HG03060 (cell line): ENCODE results near the gene ADGRD1.
"Not testable (repeated sequence)": the region's sequence is repeated elsewhere in the genome, so short reads cannot be mapped to it uniquely, and the experiment has no call there.

Experiments
- ATAC-seq: cut with Tn5 transposase; IDR thresholded peaks from one replicate; pipeline ENCODE4 v1.9.1; 2021; ENCODE audit warnings: low read depth, moderate number of reproducible peaks; ENCODE audit not compliant: unreplicated experiment

ADGRD1 gene

DNA sequence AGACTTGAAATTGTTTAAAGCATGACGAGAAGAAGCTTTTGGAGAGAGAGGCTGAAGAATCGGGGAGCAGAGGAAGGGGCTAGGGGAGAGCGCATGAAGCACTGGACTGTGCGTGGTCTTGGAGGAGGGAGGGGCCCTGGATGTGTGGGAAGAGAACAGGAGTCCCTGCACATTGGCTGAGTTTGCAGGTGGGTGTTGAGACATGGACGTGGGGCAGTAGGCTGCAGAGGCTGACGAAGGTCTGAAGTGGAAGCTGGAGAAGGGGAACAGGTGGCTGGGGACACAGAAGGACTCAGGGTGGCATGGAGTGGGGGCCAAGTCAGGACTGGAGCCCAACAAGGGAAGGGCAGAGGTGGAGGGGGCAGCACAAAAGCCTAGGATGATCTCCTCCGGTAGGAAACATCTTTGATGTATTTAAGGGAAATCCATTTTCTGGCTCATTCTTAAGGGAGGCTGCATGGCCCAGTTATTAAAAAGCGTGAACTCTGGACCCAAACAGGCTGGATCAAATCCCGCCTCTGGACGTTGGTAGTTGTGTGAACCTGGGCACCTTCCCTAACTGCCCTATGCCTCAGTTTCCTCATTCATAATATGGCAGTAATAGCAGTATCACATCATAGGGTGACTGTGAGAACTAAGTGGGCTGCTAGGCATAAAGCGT lies 29.0 kb downstream of the ADGRD1 start:
- no peak for ATAC-seq

DNA sequence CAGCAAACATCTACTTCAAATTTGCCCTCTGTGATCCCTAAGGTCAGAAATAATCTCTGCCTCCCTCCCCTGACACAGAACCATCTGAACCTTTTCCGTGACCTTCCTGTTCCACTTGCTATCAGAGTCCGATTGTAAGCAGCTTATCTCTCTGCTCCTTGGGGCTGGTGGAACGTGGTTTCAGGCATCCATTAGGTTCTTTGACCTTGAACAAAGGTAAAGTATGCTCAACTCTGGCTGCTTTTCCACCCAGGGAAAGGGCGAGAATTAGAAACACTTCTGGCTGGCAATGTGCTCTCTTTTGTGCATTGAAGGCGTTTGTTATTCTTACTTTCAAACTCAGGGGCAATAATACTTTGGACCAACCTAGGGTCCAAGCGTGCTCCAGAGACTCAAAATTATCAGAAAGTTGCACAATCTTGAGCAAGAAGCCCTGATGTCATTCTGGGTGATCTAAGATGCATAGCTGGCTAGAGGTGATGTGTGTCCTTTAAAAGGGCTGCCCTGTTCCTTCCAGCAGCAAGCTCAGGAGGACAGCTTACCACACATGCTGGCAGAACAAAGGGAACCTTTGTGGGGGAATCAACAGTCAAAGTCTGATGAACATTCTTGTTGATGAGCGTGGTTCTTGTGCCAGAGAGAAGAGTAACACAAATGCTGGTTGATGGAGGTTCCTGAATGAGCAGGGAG lies 29.8 kb downstream of the ADGRD1 start:
- no peak for ATAC-seq

DNA sequence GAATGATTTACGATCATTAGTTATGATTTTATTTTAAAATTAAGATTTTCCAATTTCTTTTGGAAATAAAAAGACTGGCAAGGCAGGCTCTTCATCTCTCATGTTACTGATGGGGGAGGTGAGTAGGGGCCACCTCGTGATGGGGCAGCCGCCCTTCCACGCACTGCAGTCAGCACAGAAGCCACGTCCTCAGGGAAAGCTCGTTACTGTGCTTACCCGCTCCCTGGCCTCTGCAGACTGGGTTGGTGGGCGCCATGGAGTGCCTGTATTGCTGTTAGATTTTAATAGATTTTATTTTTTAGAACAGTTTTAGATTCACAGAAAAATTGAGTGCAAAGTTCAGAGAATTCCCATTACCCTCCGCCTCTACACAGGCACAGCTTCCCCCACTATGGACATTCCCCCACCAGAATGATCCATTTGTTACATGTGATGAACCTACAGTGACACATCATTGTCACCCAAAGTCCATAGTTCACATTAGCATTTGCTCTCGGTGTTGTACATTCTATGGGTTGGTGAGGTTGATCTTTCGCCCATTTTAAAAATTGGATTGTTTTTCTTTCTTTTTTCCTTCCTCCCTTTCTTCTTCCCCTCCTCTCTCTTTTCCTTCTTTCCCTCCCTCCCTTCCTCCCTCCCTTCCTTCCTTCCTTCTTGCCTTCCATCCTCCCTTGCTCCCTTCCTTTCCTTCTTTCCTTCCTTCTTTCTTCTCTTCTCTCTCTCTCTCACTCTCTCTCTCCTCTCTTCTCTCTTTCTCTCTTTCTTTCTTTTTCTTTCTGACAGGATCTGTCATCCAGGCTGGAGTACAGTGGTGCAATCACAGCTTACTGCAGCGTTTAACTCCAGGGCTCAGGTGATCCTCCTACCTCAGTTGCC lies 30.7 kb downstream of the ADGRD1 start:
- no peak for ATAC-seq

DNA sequence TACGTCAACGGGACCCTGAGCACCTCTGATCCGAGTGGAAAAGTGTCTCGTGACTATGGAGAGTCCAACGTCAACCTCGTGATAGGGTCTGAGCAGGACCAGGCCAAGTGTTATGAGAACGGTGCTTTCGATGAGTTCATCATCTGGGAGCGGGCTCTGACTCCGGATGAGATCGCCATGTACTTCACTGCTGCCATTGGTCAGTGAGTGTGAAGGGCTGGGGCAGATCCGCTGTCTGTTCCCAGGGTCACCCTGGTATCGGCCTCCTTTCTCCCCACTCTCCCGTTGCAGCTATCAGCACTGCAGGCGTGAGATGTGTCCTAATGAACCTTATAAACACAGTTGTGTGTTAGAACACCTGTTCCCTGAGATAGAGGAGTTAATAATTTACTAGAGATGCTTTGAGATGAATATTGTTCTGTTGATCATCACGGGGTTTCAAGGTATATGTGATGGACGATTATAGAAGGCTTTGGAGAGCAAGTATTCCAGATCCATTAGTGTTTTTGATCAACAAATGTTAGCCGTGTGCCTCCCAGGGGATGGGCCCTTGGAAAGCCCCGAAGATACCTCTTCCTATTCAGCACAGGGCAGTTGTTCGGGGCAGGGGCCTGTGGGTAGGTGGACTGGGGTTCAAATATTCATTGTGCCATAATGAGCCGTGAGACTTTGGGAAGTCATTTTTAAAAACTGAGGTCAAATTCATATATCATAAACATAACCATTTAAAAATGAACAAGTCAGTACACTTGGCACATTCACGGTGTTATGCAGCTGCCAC lies 33.6 kb downstream of the ADGRD1 start:
- ATAC-seq: no peak

DNA sequence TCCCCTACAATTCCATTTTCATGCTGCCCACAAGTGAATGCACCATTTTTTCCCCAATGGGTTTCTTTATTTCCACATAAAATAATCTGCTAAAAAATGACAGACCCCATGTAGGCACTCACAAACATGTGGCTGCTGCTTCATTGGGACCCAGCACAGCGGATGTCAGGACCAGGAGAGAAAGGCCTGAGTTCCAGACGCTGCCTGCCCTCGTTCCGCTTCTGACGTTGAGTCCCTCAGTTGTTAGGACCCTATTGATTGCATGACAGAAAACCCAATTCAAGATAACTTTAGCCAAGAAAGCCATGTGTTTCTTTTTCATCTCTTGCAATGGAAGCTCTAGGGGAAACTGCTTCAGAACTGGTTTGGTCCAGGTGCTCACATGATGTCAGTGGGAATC lies 34.6 kb downstream of the ADGRD1 start:
- ATAC-seq: no peak

DNA sequence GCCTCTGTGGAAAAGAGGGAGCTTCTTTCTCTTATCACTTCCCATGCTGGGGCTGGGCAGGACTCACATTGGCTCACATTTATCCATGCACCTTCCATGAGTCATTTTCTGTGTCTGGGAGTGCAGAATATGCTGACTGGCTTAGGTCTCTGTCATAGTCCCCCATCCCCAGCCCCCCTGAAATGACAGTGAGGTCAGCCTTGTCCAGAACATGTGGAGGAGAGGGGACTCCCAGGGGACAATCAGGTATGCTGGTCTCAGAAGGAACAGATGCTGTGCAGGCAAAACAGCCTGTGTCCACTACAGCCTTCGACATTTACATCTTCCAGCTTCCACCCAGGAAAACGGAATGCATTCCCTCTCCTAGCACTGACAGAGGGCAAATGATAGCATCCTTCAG lies 35.0 kb downstream of the ADGRD1 start:
- no peak for ATAC-seq

DNA sequence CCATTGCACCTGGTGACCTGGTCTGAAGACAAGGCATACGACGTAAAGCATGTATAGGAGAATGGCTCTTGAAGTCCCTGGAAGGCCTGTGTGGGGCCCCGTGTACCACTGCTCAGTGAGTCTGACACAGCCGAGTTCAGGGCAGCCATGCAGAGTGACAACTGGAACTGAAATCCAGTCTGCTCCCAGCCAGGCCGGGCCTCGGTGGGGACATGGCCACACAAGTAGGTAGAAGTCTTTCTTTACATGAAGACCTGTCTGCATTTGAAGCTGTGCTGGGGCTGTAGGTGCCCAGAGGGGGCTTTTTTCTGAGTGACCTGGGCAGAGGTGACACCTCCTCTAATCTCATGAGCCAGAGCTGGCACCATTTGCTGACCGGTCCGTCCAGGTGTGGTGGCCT lies 35.7 kb downstream of the ADGRD1 start:
- ATAC-seq: no peak

DNA sequence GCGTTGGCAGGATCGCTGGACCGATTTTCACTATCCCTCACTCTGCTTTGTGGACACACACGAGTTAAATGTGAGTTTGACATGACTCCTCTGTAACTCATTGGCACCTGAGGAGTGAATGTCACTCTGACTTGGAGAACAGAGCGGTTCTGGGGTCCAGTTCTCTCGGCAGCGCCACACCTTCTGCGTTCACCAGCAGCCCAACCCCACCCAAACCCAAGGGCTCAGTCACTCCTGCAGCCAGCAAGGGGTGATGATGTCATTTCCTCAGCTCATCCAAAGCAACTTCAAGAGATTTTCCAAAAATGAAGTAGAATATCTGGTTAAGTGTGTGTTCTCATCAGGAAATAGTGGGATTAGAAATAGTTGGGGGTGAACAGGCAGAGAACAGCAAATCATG lies 36.3 kb downstream of the ADGRD1 start:
- no peak for ATAC-seq

DNA sequence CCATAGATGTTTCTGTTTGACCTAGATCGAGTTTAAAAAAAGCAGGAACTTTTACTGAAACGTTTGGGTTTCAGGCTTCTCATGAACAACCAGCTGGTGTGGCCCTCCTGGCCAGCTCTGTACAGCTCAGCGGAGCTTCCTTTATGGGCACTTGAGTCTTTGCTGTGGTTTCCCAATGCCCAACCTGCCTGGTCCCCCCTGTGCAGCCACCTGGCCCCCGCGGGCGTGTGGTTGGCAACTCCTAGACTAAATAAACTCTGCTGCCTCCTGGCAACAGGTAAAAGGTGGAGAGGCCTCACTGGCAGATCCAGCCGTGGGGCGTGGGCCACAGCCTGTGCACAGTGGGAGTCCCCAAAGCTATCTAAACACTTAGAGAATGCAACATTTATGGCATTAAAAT lies 38.7 kb downstream of the ADGRD1 start:
- no peak for ATAC-seq

DNA sequence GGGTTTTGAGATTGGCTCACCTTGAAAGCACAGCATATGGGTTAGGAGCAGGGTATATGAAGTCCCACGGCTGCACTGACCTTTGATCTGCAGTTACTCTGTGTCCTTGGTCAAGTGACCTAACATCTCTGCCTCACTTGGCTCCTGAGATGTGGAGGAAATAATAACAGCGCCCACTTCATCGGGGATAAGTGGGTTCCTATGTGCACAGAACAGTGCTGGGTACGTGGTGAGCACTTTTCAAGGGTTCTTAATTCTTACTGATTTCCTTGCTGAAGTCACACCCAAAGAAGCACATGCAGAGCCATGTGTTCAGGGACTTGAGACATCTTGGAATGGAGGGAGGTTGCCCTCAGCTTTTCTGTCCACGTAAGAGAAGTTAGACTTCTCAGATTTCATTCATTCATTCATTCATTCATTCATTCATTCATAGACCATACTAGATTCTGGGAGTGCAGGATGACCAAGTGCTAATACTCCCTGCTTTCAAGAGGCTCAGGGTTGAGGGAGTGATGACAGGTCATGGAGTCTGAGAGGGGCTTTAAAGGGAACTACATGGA lies 39.4 kb downstream of the ADGRD1 start:
- no peak for ATAC-seq

DNA sequence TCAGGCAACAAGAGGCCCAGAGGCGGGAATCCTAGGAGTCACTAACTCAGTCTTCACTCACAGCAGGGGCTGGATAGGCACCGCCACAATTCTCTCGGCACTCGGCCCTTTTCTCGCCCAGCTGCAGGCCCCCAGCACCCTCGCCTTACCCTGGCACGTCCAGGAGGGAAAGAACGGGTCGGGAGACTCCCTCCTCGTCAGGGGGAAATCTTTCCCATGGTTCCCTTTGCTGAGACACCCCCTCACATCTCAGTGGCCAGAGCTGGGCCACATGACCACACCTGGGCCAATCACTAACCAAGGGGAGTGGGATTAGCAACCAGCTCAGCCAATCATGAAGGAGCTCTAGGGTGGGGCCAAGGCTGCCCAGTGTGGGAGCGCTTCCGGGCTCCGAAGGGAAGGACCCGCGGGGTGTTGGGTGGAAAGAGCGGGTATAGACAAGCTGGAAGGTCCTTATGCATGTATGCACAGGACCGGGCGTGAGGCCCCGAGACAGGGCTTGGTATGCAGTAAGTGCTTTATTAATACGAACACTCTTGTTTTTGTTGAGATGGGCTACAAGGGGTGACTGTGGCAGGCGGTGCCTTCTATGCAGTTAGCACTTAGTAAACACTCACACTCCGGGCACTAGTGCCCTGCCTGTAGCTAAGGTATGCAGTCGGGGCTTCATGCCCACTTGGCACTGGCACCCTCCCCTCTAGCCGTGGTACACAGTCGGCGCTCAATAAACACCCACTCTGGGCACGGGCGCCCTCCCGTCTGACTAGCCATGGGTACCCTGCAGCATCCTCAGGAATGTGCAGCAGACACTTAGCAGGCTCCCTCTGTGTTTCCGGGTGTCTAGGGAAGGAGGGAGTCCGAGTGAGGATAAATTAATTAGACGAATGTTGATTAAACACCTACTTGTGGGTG lies 40.3 kb downstream of the ADGRD1 start:
- ATAC-seq: no peak

DNA sequence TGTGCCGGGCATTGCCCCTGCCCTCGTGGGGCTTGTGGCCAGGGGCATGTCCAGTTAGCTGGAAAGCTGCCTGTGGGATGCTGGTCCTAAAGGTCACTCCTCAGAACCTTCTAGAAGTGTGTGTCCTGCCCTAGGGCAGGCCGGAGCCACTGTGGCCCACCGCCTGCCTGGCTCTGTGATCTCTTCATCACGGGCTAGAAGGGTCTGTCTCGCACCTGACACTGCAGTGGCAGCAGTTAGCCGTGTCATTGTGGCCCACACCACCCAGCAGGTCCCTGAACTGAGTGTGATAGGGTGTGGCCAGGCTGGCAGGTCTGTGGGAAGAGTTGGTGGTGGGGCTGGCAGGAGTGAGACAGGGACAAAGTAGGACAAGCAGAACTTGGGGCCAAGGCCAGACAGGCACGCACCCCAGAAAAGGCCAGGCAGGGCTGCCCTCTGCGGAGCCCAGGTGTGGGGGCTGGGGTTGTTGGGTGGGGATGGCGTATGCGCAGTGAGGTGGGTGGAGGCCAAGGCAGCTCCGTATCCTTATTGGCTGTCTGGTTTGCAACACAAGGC lies 41.2 kb downstream of the ADGRD1 start:
- ATAC-seq: no peak

DNA sequence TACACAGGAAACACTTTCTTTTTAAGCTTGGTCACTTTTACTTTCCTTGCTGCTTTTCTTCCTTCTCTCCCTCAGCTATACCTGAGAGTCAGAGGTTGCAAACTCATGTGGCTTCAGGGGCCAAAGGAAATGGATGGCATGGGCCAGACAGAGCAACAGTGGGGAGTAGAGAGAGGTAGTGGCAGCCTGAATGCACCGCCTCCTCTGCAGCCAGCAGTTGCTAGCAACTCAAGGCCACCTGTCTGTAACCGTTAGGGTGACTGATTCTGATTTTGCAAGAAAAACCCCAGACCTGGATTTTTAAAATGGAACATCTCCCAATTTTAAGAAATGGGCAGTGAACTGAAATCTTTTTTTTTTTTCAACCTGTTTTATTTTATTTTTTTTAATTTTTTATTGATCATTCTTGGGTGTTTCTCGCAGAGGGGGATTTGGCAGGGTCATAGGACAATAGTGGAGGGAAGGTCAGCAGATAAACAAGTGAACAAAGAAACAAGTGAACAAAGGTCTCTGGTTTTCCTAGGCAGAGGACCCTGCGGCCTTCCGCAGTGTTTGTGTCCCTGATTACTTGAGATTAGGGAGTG lies 41.8 kb downstream of the ADGRD1 start:
- ATAC-seq: not testable (repeated sequence)

DNA sequence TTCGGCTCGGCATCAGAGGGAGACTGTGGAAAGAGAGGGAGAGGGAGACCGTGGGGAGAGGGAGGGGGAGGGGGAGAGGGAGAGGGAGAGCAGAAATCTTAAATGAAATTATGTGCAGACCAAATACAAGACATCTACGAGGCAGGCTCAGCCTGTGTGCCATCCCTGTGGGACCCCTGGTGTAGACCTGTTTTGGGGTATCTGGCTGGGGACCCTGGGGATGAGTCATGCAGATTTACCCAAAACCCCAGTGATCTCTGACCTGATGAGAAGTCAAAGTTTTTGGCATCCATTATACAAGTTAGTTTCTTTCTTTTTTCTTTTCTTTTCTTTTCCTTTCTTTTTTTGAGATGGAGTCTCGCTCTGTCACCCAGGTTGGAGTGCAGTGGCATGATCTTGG lies 44.4 kb downstream of the ADGRD1 start:
- no peak for ATAC-seq

DNA sequence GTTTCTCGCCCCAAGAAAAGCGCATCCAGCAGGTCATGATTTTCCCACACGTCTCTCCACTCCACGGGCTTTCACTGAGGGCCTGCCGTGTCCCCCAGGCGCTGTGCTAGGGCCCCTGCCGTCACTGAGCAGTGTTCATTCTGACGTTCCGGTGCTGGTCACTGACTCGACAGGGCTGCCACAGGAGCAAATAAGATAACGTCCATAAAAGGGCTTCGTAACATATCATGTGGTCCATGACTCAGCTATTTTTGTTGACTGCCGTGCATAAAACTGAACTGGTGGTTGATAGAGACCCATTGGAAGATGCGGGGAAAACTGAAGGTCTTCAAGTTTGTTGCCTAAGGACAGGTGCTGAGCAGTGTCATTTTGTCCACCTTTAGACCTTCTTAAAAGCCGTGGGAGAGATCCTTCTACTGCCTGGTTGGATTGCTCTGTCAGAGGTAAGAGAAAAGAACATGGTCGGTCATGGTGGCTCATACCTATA lies 46.3 kb downstream of the ADGRD1 start:
- ATAC-seq: no peak

DNA sequence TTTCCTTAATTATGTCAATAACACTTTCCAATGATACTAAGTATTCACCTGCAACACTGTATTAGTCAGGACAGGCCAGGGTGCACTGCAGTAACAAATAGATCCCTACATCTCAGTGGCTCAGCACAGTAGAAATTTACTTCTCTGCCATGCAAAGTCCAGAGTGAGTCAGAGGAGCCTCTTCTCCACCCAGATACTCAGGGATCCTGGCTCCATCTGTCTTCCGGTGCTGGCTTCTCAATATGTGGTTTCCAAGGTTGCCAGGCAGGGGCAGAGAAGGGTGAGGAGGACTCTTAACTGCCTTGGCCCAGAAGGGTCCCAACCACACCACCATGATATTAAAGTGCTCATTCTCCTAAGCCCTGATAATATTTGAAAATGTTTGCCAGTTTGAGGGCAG lies 47.8 kb downstream of the ADGRD1 start:
- ATAC-seq: no peak

DNA sequence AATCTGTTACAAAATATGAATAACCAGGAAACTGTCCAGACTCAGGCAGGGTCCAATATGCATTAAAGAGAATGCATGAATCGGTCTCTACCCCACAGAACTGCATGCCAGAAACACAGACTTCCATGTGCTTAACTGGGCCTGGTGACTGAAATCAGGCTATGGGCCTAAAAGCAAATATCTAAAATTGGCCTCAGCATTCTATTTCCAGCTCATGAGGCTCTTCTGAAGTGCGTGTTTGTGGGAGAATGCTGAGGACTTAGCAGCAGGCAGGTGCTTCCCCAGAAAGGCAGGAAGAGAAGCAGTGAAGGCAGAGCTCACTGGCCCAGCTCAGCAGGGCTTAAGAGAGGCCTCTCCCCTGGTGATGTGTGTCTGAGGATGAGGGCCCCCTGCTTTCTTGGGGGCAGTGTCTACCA lies 48.5 kb downstream of the ADGRD1 start:
- ATAC-seq: no peak

DNA sequence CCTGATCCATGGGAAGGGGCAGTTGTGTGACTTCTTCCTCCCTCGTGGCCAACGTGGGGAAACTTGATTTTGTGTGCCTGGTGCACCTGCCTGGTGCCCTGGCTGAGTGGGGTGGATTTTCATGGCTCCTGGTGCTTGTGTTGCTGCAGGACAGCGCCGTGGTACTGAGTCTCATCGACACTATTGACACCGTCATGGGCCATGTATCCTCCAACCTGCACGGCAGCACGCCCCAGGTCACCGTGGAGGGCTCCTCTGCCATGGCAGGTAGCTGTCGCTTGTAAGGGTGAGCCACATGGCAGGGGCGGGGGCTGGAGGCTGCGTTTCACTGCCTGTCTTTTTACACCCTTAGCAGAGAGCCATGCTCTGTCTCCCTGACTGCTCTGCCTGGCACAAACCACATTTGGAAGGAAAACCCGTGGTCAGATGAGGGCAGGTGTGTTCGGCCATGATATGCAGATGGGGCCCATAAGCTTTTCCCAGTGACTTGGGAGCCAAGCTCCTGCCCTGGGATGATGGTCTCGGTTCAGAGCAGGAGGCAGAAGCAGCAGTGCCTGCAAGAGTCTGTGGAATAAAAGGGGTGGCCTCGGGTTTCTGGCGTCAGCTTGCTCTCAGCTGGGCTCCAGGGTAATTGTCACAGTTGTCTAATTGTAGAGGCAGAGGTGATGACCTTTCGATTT lies 49.5 kb downstream of the ADGRD1 start:
- no peak for ATAC-seq
